Fibroblast of mammary gland (primary cell): ENCODE measurements around the gene FERMT3.

ENCODE experiments used
- DNase-seq: peaks from one replicate; pipeline ENCODE4 v3.0.0-alpha.2; 2010; ENCODE audit warnings: low read depth
- H3K4me3 ChIP-seq: 2 replicates; pipeline ENCODE4 v1.5.1; 2011; ENCODE audit warnings: low read depth, mild to moderate bottlenecking, low read length, moderate library complexity; ENCODE audit not compliant: control insufficient read depth
- TF ChIP-seq, protein P1 (sequence below): conservative IDR thresholded peaks from 2 replicates; pipeline ENCODE4 v1.5.1; 2011; ENCODE audit warnings: low read depth, low read length, inconsistent platforms; ENCODE audit not compliant: control insufficient read depth, insufficient read depth

Gene FERMT3

DNA sequence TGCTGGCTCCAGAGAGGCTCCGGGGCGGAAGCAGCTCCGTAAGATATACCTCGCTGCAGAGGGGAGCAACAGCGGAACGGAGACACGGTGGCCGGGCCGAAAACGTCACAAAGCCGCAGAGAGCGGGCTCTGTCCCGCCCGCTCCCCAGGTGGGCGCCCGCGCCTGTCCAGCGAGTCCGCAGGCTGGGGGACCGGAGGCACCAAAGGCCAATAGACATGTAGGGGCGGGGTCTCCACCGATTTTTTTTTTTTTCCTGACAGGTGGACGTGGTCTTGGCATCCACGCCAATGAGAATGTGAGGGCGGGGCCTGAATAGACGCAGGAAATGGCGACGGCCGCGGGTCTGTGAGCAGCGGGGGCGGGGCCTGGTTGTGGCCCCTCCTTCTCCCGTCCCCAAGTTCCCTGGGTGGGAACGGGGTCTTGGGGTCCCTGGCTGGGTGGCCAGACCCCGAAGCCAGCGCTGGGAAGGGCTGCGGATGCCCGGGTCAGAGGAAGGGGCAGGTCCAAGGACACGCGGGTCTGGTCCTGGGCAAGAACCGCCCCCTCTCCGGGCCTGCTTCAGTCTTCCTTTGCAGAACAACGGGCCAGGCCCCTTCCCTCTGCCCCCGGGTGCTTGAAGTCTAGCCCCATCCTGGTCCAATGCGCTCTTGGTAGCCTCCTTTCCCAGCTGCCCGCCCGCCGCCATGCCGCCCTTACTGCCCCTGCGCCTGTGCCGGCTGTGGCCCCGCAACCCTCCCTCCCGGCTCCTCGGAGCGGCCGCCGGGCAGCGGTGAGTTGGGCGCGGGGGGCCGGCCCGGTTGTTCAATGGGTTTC lies 23.9 kb downstream of the FERMT3 start, which contains the start of gene DNAJC4:
Gene DNAJC4 (plus strand): TSS at position 378 of the 814 bp plus-strand sequence. CDS start 307 bp downstream, at position 685.
- TF ChIP-seq, protein P1, sequence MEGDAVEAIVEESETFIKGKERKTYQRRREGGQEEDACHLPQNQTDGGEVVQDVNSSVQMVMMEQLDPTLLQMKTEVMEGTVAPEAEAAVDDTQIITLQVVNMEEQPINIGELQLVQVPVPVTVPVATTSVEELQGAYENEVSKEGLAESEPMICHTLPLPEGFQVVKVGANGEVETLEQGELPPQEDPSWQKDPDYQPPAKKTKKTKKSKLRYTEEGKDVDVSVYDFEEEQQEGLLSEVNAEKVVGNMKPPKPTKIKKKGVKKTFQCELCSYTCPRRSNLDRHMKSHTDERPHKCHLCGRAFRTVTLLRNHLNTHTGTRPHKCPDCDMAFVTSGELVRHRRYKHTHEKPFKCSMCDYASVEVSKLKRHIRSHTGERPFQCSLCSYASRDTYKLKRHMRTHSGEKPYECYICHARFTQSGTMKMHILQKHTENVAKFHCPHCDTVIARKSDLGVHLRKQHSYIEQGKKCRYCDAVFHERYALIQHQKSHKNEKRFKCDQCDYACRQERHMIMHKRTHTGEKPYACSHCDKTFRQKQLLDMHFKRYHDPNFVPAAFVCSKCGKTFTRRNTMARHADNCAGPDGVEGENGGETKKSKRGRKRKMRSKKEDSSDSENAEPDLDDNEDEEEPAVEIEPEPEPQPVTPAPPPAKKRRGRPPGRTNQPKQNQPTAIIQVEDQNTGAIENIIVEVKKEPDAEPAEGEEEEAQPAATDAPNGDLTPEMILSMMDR: no peak
- H3K4me3 ChIP-seq: peak within 1 kb of the TSS; percentile 61
- peak; percentile 77 for DNase-seq

DNA sequence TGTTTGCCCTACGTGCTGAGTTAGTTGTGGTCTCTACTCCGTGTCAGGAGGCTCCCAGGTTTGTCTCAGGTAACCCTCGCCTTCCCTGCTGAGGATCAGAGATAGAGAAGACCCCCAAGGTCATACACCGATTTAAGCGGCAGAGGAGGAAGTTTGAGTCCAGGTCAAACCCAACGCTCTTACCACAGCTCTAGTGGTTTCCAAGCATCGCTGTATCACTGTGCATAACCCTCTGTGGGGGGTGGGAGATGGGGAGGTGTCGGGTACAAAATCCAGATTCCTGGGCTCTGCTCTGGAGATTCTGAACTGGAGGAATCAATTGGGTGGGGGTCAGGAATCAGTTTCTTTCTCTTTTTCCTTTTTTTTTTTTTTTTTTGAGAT lies 24.5 kb downstream of the FERMT3 start:
- H3K4me3 ChIP-seq: peak overlapping the region; percentile 61
- DNase-seq: no peak
- TF ChIP-seq, protein P1: no peak

DNA sequence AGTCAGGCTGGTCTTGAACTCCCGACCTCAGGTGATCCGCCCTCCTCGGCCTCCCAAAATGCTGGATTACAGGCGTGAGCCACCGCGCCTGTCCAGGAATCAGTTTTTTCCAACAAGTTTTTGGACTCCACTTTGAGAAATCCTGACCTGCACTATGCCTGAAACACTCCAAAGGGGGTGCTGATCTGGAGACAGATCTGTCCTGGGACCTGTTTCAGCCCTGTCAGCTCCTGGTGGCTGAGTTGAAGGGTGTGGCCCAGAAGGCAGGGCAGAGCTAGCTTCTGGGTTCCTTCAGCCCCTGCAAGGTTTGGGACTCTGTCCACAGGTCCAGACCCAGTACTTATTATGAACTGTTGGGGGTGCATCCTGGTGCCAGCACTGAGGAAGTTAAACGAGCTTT lies 25.0 kb downstream of the FERMT3 start:
- no peak for DNase-seq
- TF ChIP-seq, protein P1: no peak
- H3K4me3 ChIP-seq: no peak overlapping the region

DNA sequence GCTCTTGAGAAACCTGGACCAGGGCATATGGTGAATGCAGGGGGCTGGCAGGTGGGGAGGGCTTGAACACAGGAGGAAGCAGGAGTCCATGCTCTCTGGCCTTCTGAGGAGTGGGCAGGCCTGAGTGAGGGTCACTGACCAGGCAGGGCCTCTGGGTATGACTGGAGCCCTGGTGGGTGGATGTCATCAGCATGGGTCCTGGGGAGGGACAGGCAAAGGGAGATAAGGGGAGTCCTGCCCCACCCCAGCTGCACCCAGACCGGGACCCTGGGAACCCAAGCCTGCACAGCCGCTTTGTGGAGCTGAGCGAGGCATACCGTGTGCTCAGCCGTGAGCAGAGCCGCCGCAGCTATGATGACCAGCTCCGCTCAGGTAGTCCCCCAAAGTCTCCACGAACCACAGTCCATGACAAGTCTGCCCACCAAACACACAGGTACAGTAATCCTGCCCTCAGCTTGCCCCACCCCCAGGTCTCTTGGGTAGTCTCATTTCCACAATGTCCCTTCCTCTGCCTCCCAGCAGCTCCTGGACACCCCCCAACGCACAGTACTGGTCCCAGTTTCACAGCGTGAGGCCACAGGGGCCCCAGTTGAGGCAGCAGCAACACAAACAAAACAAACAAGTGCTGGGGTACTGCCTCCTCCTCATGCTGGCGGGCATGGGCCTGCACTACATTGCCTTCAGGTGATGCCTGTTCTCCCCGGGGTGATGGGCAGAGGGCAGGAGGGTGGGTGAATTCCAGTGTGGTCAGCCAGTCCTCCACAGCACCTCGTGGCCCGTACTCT lies 25.9 kb downstream of the FERMT3 start:
- TF ChIP-seq, protein P1: no peak
- H3K4me3 ChIP-seq: no peak overlapping the region
- no peak for DNase-seq

DNA sequence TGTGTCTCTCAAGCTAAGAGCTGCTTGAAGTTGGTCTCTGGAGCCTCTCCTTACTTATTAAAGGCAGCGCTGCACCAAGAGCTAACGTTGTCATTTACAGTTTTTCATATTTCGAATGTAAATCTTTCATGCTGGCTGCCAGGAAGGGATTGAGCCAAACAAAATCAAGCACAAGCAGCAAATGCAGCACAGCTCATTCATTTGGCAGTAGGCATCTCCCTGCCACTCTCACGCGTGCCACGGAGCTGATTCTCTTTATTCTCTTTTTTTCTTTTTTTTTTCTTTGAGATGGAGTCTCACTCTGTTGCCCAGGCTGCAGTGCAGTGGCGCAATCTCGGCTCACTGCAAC lies 26.4 kb downstream of the FERMT3 start:
- DNase-seq: no peak
- no peak overlapping the region for H3K4me3 ChIP-seq
- TF ChIP-seq, protein P1: no peak

DNA sequence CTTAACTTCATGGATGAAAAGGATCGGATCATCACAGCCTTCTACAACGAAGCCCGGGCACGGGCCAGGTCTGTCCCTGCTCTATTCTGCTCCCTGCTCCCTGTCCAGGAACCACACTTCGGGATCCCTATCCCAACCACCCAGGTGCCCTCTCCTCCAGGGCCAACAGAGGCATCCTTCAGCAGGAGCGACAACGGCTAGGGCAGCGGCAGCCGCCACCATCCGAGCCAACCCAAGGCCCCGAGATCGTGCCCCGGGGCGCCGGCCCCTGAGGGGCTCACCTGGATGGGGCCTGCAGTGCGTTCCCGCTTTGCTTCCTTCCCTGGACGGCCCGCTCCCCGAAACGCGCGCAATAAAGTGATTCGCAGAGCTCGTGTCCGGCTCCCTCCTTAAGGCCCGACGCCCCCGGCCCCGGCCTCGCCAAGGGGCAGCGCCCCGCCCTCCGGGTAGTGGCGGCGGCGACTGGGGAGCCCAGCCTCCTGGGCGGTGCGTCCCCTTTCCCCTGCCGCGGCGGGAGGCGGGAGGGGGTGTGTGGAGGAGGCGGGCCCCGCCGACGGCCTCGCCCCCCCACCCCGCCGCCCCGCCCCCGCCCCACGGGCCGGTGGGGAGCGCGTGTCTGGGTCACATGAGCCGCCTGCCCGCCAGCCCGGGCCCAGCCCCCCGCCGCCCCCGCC lies 27.5 kb downstream of the FERMT3 start, which contains the start of gene VEGFB:
Gene VEGFB (plus strand): TSS at position 672 of the 674 bp plus-strand sequence. CDS start 250 bp downstream, outside the sequence.
- DNase-seq: no peak
- peak within 1 kb of the TSS; percentile 57 for H3K4me3 ChIP-seq
- TF ChIP-seq, protein P1: no peak
